ENCODE measurements around the gene SLC35G2.

The SLC35G2 gene

GRCh38 chr3:136835813-136836510 lies 17.0 kb downstream of the SLC35G2 start:
- Histone ChIP-seq H3K9me3 (ENCODE audit: low read length) (no peaks in the 10 kb centered on the region), H3K9ac (ENCODE audit: low read length) (no peak overlapping the region), H3K36me3 (ENCODE audit: insufficient read depth, low read length) (no peaks in the 10 kb centered on the region), H3K4me1 (ENCODE audit: insufficient read depth, low read length) (peaks cover 40% of the 10 kb centered on the region), H3K27me3 (ENCODE audit: control insufficient read depth in 1 of 2, insufficient read depth in 2 of 2, low read length in 2 of 2) (no peaks in the 10 kb centered on the region), H3K27ac (ENCODE audit: low read depth, low read length) (no peak overlapping the region), H3K4me3 (ENCODE audit: low read depth in 1 of 2, low read length in 2 of 2) (no peak overlapping the region)

- Histone ChIP-seq H3K9me3 (ENCODE audit: low read length) (no peaks in the 10 kb centered on the region), H3K4me1 (ENCODE audit: insufficient read depth, low read length) (peaks cover 40% of the 10 kb centered on the region), H3K36me3 (ENCODE audit: insufficient read depth, low read length) (no peaks in the 10 kb centered on the region), H3K27ac (ENCODE audit: low read depth, low read length) (peak overlapping the region; percentile 50), H3K27me3 (ENCODE audit: control insufficient read depth in 1 of 2, insufficient read depth in 2 of 2, low read length in 2 of 2) (no peaks in the 10 kb centered on the region), H3K4me3 (ENCODE audit: low read depth in 1 of 2, low read length in 2 of 2) (no peak overlapping the region), H3K9ac (ENCODE audit: low read length) (no peak overlapping the region)
Observed at GRCh38 chr3:136836511-136837156, 17.7 kb downstream of the SLC35G2 start.

GRCh38 chr3:136838641-136839555 lies 20.0 kb downstream of the SLC35G2 start:
- Histone ChIP-seq H3K36me3 (ENCODE audit: insufficient read depth, low read length) (no peaks in the 10 kb centered on the region), H3K27ac (ENCODE audit: low read depth, low read length) (no peak overlapping the region), H3K9me3 (ENCODE audit: low read length) (no peaks in the 10 kb centered on the region), H3K27me3 (ENCODE audit: control insufficient read depth in 1 of 2, insufficient read depth in 2 of 2, low read length in 2 of 2) (no peaks in the 10 kb centered on the region), H3K9ac (ENCODE audit: low read length) (no peak overlapping the region), H3K4me3 (ENCODE audit: low read depth in 1 of 2, low read length in 2 of 2) (no peak overlapping the region), H3K4me1 (ENCODE audit: insufficient read depth, low read length) (peaks cover 40% of the 10 kb centered on the region)

- Histone ChIP-seq H3K36me3 (ENCODE audit: insufficient read depth, low read length) (no peaks in the 10 kb centered on the region), H3K4me3 (ENCODE audit: low read depth in 1 of 2, low read length in 2 of 2) (no peak overlapping the region), H3K27me3 (ENCODE audit: control insufficient read depth in 1 of 2, insufficient read depth in 2 of 2, low read length in 2 of 2) (no peaks in the 10 kb centered on the region), H3K9ac (ENCODE audit: low read length) (no peak overlapping the region), H3K9me3 (ENCODE audit: low read length) (no peaks in the 10 kb centered on the region), H3K4me1 (ENCODE audit: insufficient read depth, low read length) (peaks cover 40% of the 10 kb centered on the region), H3K27ac (ENCODE audit: low read depth, low read length) (no peak overlapping the region)
Observed at GRCh38 chr3:136839556-136839931, 20.6 kb downstream of the SLC35G2 start.

- Histone ChIP-seq H3K27ac (ENCODE audit: low read depth, low read length) (no peak overlapping the region), H3K36me3 (ENCODE audit: insufficient read depth, low read length) (no peaks in the 10 kb centered on the region), H3K9me3 (ENCODE audit: low read length) (no peaks in the 10 kb centered on the region), H3K27me3 (ENCODE audit: control insufficient read depth in 1 of 2, insufficient read depth in 2 of 2, low read length in 2 of 2) (no peaks in the 10 kb centered on the region), H3K4me3 (ENCODE audit: low read depth in 1 of 2, low read length in 2 of 2) (no peak overlapping the region), H3K9ac (ENCODE audit: low read length) (no peak overlapping the region), H3K4me1 (ENCODE audit: insufficient read depth, low read length) (peaks cover 40% of the 10 kb centered on the region)
Observed at GRCh38 chr3:136840252-136840651, 21.3 kb downstream of the SLC35G2 start.

- Histone ChIP-seq H3K27ac (ENCODE audit: low read depth, low read length) (no peak overlapping the region), H3K9me3 (ENCODE audit: low read length) (no peaks in the 10 kb centered on the region), H3K4me1 (ENCODE audit: insufficient read depth, low read length) (peaks cover 22% of the 10 kb centered on the region), H3K4me3 (ENCODE audit: low read depth in 1 of 2, low read length in 2 of 2) (no peak overlapping the region), H3K27me3 (ENCODE audit: control insufficient read depth in 1 of 2, insufficient read depth in 2 of 2, low read length in 2 of 2) (no peaks in the 10 kb centered on the region), H3K36me3 (ENCODE audit: insufficient read depth, low read length) (no peaks in the 10 kb centered on the region), H3K9ac (ENCODE audit: low read length) (no peak overlapping the region)
Observed at GRCh38 chr3:136842294-136842693, 23.4 kb downstream of the SLC35G2 start.

- peaks cover 5% of the 10 kb centered on the region for H3K4me1 ChIP-seq (ENCODE audit: insufficient read depth, low read length)
- H3K9me3 ChIP-seq (ENCODE audit: low read length) = no peaks in the 10 kb centered on the region
- no peak overlapping the region for H3K27ac ChIP-seq (ENCODE audit: low read depth, low read length)
- H3K36me3 ChIP-seq (ENCODE audit: insufficient read depth, low read length) = no peaks in the 10 kb centered on the region
- H3K9ac ChIP-seq (ENCODE audit: low read length) = no peak overlapping the region
- no peaks in the 10 kb centered on the region for H3K27me3 ChIP-seq (ENCODE audit: control insufficient read depth in 1 of 2, insufficient read depth in 2 of 2, low read length in 2 of 2)
- H3K4me3 ChIP-seq (ENCODE audit: low read depth in 1 of 2, low read length in 2 of 2) = no peak overlapping the region
Observed at GRCh38 chr3:136844724-136845123, 25.8 kb downstream of the SLC35G2 start.

- no peak overlapping the region for H3K4me3 ChIP-seq (ENCODE audit: low read depth in 1 of 2, low read length in 2 of 2)
- no peaks in the 10 kb centered on the region for H3K9me3 ChIP-seq (ENCODE audit: low read length)
- H3K36me3 ChIP-seq (ENCODE audit: insufficient read depth, low read length) = no peaks in the 10 kb centered on the region
- no peak overlapping the region for H3K9ac ChIP-seq (ENCODE audit: low read length)
- H3K4me1 ChIP-seq (ENCODE audit: insufficient read depth, low read length) = no peaks in the 10 kb centered on the region
- no peak overlapping the region for H3K27ac ChIP-seq (ENCODE audit: low read depth, low read length)
- no peaks in the 10 kb centered on the region for H3K27me3 ChIP-seq (ENCODE audit: control insufficient read depth in 1 of 2, insufficient read depth in 2 of 2, low read length in 2 of 2)
Observed at GRCh38 chr3:136852180-136852579, 33.3 kb downstream of the SLC35G2 start.

GRCh38 chr3:136856665-136857064 lies 37.7 kb downstream of the SLC35G2 start:
- H3K9ac ChIP-seq (ENCODE audit: low read length) = no peak overlapping the region
- no peaks in the 10 kb centered on the region for H3K9me3 ChIP-seq (ENCODE audit: low read length)
- H3K4me3 ChIP-seq (ENCODE audit: low read depth in 1 of 2, low read length in 2 of 2) = no peak overlapping the region
- no peak overlapping the region for H3K27ac ChIP-seq (ENCODE audit: low read depth, low read length)
- peaks cover 14% of the 10 kb centered on the region for H3K4me1 ChIP-seq (ENCODE audit: insufficient read depth, low read length)
- no peaks in the 10 kb centered on the region for H3K27me3 ChIP-seq (ENCODE audit: control insufficient read depth in 1 of 2, insufficient read depth in 2 of 2, low read length in 2 of 2)
- no peaks in the 10 kb centered on the region for H3K36me3 ChIP-seq (ENCODE audit: insufficient read depth, low read length)

- no peak overlapping the region for H3K4me3 ChIP-seq (ENCODE audit: low read depth in 1 of 2, low read length in 2 of 2)
- no peak overlapping the region for H3K27ac ChIP-seq (ENCODE audit: low read depth, low read length)
- H3K36me3 ChIP-seq (ENCODE audit: insufficient read depth, low read length) = no peaks in the 10 kb centered on the region
- H3K4me1 ChIP-seq (ENCODE audit: insufficient read depth, low read length) = peaks cover 17% of the 10 kb centered on the region
- H3K9me3 ChIP-seq (ENCODE audit: low read length) = no peaks in the 10 kb centered on the region
- H3K9ac ChIP-seq (ENCODE audit: low read length) = no peak overlapping the region
- H3K27me3 ChIP-seq (ENCODE audit: control insufficient read depth in 1 of 2, insufficient read depth in 2 of 2, low read length in 2 of 2) = no peaks in the 10 kb centered on the region
Observed at GRCh38 chr3:136858381-136858780, 39.5 kb downstream of the SLC35G2 start.

GRCh38 chr3:136860541-136860940 lies 41.6 kb downstream of the SLC35G2 start:
- no peaks in the 10 kb centered on the region for H3K36me3 ChIP-seq (ENCODE audit: insufficient read depth, low read length)
- peaks cover 20% of the 10 kb centered on the region for H3K4me1 ChIP-seq (ENCODE audit: insufficient read depth, low read length)
- peak overlapping the region in 1 of 2 donors; percentile 95 for H3K4me3 ChIP-seq (ENCODE audit: low read depth in 1 of 2, low read length in 2 of 2)
- H3K27ac ChIP-seq (ENCODE audit: low read depth, low read length) = no peak overlapping the region
- H3K9me3 ChIP-seq (ENCODE audit: low read length) = no peaks in the 10 kb centered on the region
- H3K27me3 ChIP-seq (ENCODE audit: control insufficient read depth in 1 of 2, insufficient read depth in 2 of 2, low read length in 2 of 2) = no peaks in the 10 kb centered on the region
- no peak overlapping the region for H3K9ac ChIP-seq (ENCODE audit: low read length)

Measured in muscle layer of colon (tissue), 2 donors.